HFF-Myc (cell line): ENCODE measurements around the gene STK38L.

ENCODE experiments used
- DNase-seq: peaks from one replicate; pipeline ENCODE4 v3.0.0-alpha.2; 2011; ENCODE audit warnings: low read depth; ENCODE audit errors: extremely low read depth
- H3K4me3 ChIP-seq: replicated peaks from 2 replicates; pipeline ENCODE4 v1.5.1; 2011; ENCODE audit warnings: low read depth, mild to moderate bottlenecking, control low read depth, low read length
- CTCF ChIP-seq: IDR thresholded peaks from 2 replicates; pipeline ENCODE4 v1.5.1; 2012; ENCODE audit warnings: mild to moderate bottlenecking, low read depth, low read length, control low read depth; ENCODE audit errors: missing control alignments

Gene STK38L

GRCh38 chr12:27332714-27333402 lies 88.8 kb downstream of the STK38L start, which contains the start of gene BMAL2:
Gene BMAL2 (plus strand): TSS chr12:27332836. CDS start chr12:27333073, 237 bp downstream.
- peak within 1 kb of the TSS; percentile 73 for H3K4me3 ChIP-seq
- TF ChIP-seq CTCF, result no peak
- no peak for DNase-seq

- peak overlapping the region; percentile 73 for H3K4me3 ChIP-seq
- DNase-seq, result no peak
- no peak for TF ChIP-seq CTCF
These were observed 89.4 kb downstream of the STK38L start for GRCh38 chr12:27333403-27334009.

- H3K4me3 ChIP-seq, result peak overlapping the region; percentile 73
- DNase-seq, result no peak
- no peak for TF ChIP-seq CTCF
These were observed 90.1 kb downstream of the STK38L start for GRCh38 chr12:27334042-27334720.

GRCh38 chr12:27334721-27335082 lies 90.6 kb downstream of the STK38L start:
- no peak for TF ChIP-seq CTCF
- no peak overlapping the region for H3K4me3 ChIP-seq
- no peak for DNase-seq

- TF ChIP-seq CTCF, result no peak
These were observed 91.5 kb downstream of the STK38L start for GRCh38 chr12:27335364-27336281.

GRCh38 chr12:27336282-27336653 lies 92.2 kb downstream of the STK38L start:
- no peak for DNase-seq
- TF ChIP-seq CTCF, result no peak
- H3K4me3 ChIP-seq, result no peak overlapping the region

More at GRCh38 chr12:27335364-27336281, 91.5 kb downstream of the STK38L start:
- no peak overlapping the region for H3K4me3 ChIP-seq
- no peak for DNase-seq
